HG03159 (cell line): ENCODE measurements around the gene ABCC9.

Experiments
- ATAC-seq: cut with Tn5 transposase; IDR thresholded peaks from one replicate; pipeline ENCODE4 v1.9.1; 2021; ENCODE audit warnings: mild to moderate bottlenecking, moderate library complexity; ENCODE audit not compliant: unreplicated experiment

Gene ABCC9

DNA sequence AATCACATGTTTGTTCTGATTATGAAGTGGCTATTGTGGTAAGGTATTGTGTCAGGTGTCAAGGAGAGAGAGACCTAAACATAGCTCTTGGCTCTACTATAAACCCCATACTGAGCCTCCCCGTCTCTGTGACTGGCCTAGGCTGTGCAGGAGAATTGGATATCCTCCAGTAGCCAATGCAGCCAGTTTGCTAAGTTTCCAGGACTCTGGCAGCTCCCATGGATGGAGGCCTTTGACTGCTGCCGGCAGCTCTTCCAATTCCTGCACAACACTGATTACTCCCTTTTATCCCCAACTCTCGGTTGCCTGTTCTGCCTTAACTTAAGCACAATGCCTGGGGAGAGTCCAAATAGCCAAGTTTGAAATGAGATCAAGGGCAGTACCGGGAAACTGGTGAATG lies 59.3 kb downstream of the ABCC9 start:
- no peak for ATAC-seq

- no peak for ATAC-seq
These were observed 61.9 kb downstream of the ABCC9 start for GRCh38 chr12:21879312-21879711.

- ATAC-seq: no peak
These were observed 63.8 kb downstream of the ABCC9 start for GRCh38 chr12:21877293-21877982.

- no peak for ATAC-seq
These were observed 75.4 kb downstream of the ABCC9 start for GRCh38 chr12:21865846-21866245.

- ATAC-seq: no peak
These were observed 80.7 kb downstream of the ABCC9 start for GRCh38 chr12:21860534-21860933.

GRCh38 chr12:21860128-21860527 lies 81.1 kb downstream of the ABCC9 start:
- no peak for ATAC-seq

- ATAC-seq: no peak
These were observed 89.0 kb downstream of the ABCC9 start for GRCh38 chr12:21852251-21852650.

DNA sequence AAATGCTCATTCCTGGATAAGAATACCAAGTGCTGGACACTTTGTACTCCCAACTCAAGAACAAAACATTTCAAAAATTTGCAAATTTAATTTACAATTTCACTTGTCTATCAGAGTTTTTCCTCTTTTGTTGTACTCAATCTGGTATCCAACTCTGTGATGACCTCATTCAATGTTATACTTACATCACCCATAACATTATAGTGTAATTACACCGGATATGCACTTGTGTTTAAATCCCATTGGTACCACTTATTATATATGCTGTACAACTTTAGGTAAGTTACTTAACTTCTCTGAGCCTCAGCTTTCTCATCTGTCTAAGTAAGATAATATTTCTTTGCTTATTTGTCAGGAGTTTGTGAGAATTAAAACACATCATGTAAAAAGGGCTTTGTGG lies 90.1 kb downstream of the ABCC9 start:
- no peak for ATAC-seq

DNA sequence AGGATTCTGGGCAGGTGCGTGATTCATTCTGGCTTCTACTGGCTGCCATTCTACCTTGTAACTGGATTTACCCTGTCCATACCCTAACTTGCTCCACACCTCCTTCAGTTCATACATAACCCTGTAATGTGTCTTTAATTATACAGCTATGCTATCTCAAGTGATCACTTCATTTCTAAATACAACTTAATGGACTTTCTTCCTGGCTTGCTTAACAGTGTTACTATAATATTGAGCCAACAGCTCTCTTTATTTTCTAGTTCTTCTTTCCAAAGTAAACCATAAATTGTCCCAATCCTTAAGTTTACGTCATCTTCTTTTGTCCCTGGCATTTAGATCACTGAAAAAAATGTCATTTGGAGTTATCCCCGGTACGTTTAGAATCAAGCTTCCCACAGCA lies 90.8 kb downstream of the ABCC9 start:
- ATAC-seq: no peak

- no peak for ATAC-seq
These were observed 91.3 kb downstream of the ABCC9 start for GRCh38 chr12:21849878-21850277.

GRCh38 chr12:21848192-21848591 lies 93.0 kb downstream of the ABCC9 start:
- ATAC-seq: no peak

DNA sequence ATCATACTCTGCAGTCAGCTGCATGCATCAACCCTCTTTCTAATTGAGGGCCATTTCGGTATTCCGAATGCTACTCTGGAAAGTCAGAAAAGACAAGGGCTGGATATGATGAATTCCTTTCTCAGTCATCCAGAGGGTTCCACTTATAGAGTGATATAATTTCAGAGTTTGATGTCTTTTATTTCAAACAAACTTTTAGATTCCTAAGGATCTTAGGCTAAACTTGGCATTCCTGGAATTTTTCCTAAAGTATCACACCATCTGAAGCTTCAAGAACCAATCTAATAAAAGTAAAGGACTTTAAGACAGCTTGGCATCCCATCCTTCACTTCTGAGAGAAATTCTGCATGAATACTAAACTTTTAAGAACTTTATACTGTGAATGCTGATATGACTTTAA lies 97.4 kb downstream of the ABCC9 start:
- no peak for ATAC-seq

DNA sequence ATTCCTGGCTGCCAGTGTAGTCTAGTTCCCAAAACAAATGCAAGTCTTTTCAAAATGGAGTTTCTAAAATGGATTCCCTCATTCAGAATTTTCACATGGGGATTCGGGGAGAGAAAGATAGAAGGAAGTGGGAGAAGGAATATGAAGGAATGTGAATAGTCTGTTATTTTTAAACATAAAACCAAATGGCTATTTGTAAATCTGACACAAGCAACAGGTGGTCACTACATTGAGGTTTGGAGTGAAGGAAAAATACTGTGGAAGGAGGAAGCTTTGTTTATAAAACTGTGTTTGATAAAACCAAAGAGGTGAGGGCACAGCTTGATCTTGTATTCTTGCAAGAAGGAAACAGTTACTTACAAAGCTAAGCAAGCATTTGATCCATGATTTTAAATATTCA lies 101.5 kb downstream of the ABCC9 start:
- no peak for ATAC-seq

DNA sequence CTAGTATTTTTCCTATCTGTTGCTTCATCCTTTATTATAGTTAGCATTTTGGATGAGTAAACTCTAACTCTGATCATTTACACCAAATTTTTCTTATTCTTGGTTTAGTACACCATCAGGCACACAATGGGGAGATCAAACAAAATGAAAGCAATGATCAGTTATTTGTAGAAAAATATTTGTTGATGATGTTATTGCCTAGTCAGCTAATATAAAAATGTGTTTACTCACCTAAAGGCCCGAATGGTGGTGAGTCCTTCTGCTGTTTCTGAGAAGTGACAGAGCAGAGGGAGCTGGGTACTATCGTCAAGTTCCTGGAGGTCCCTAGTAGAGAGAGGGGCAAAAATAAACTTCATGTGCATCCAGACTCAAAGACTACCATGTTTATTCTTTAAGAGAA lies 103.4 kb downstream of the ABCC9 start:
- no peak for ATAC-seq

DNA sequence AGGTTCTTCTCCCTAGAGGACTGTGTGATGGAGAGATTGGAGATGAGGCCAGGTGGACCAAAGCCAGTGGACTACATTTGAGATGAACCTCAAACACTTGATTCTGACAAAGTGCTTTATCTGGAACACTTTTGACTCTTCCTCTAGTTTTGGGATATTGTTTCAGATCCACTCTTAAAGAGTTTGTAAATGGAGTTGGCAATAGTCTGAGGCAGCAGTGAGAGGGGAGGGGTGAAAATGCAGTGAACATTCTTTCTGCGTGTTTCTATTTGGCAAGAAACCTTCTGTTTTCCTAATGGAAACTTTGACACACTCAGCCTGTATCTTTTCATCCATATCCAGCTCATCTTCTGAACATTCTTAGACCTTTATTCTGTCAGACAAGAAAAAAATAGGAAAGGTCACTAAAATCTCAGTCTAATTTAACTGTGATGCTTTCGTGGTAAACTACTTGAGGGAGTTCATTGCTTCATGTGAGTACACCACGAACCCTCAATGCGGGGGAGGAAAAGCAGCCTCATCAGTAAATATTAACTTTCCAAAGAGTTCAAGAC lies 109.4 kb downstream of the ABCC9 start:
- no peak for ATAC-seq

DNA sequence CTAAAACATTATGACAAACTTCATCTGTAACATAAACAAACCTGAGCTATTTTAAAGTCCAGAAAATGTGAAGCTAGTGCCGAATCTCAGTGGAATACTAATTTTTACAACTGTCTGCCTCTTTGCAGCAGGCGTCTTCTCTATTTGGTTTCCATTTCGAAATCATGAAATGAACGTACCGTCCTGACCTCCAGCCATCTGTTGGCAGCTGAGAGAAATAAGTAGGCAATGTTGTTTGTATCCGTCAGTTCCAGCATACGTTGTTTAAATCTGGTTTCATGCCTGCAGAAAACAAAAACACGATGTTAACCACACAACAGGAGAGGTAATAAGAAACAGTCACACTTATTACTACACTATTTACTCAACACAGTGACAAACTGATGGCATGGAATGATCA lies 112.4 kb downstream of the ABCC9 start:
- no peak for ATAC-seq

DNA sequence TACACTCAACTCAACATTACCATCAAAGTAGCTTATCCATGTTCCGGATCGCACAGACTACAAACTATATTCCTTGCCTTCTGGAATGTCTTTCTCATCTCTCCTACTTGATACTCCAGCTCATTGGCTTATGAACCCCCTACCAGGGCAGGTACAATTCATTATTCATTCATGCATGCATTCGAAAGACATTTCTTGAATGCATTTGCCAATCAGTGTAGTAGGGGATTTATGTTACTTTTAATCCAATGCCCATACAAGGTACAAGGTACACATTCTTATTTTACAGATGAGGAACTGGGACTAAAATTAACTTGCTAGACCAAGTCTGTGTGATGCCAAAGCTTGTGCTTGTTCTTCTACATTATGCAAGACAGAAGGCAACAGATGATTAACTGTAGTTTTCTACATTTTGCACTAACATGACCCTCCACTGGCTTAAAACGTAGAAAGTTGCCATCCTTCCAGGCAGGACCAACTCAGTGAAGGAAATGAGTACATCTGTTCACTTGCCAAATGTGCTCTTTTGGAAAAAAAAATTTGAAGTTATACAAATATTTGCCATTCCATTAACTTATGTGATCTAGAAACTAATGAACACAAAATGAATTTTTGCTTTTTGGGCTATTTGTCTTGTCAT lies 113.0 kb downstream of the ABCC9 start:
- ATAC-seq: no peak

DNA sequence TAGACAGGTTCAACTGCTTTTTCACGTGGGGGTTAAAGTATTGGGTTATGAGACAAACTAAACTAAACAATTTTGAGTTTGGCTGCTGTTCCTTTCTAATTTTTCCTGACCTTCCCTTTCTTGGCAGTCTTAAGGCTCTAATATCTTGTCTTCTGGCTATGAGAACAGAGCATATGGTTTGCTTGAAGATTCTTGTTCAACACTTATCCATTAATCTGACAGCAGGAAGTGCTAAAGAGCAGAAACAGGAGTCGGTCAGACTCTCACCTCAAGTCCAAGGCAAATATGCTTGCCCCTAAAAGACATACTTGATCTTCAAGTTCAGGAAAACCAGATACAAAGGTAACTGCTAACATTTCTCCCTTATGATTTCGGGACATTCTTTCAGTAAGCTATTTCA lies 114.1 kb downstream of the ABCC9 start:
- ATAC-seq: no peak

- no peak for ATAC-seq
These were observed 114.7 kb downstream of the ABCC9 start for GRCh38 chr12:21826618-21826910.

GRCh38 chr12:21825886-21826617 lies 115.2 kb downstream of the ABCC9 start:
- ATAC-seq: no peak

DNA sequence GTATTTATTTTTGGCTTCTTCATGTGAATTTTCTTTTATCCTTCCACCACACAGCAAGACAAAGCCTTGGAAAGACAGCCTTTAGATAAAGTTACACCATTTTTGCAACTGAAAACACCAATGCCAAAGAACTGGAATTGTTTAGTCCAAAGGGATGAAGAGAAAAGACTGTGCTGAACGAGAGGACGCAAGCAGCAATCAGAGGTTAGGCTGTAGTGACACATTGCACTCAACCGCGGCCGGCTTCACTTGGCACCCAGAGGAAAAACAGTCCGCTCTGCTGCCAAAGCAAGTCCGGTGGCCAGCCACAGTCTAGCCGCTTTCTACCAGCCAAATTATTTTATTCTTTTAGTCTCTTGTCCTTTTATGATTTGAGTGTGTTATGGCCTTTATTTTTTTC lies 117.6 kb downstream of the ABCC9 start:
- no peak for ATAC-seq

- ATAC-seq: no peak
These were observed 121.5 kb downstream of the ABCC9 start for GRCh38 chr12:21819678-21820077.
